Lower lobe of right lung (tissue), 2 donors: ENCODE measurements around the gene LRRK2. TPM values are rescaled to one million over a fixed set of nuclear protein-coding genes. Genes with fewer than 3 reads are reported as not detected.

ENCODE experiments used
- ATAC-seq, 2 donors: fragments of 200-7000 bp; cut with Tn5 transposase; one replicate each; pipeline ENCODE4 v1.9.1; 2020 to 2022; ENCODE audit warnings: mild to moderate bottlenecking in 2 of 2, moderate library complexity in 2 of 2
- DNase-seq: peaks from one replicate; pipeline ENCODE4 v3.0.0-alpha.2; 2020
- H3K27ac ChIP-seq: fragments of 200-600 bp; one replicate; pipeline ENCODE4 v1.8.0; 2022
- H3K27me3 ChIP-seq: fragments of 200-600 bp; one replicate; pipeline ENCODE4 v1.8.0; 2022; ENCODE audit warnings: low read depth
- H3K36me3 ChIP-seq: fragments of 200-600 bp; one replicate; pipeline ENCODE4 v1.8.0; 2022; ENCODE audit warnings: mild to moderate bottlenecking
- H3K4me1 ChIP-seq: fragments of 200-600 bp; one replicate; pipeline ENCODE4 v1.8.0; 2022
- H3K4me3 ChIP-seq: fragments of 200-600 bp; one replicate; pipeline ENCODE4 v1.8.0; 2022; ENCODE audit warnings: mild to moderate bottlenecking
- H3K9me3 ChIP-seq: fragments of 200-600 bp; one replicate; pipeline ENCODE4 v1.8.0; 2022
- intact Hi-C: fragments of 100-400 bp; cut with DNase I; formaldehyde crosslinking; loops from one replicate; pipeline ENCODE4 v1.11.0; 2022
- total RNA-seq: library from RNA; stranded (reverse); fragmentation: NEBNext Ultra II Directional; extraction: Animal tissue kit (Norgen Biotek cat#: 25700); gene quantifications from one replicate; pipeline ENCODE4 v1.2.1, GENCODE V29; 2021
- TF ChIP-seq, protein P1 (sequence below): fragments of 200-600 bp; IDR thresholded peaks from one replicate; pipeline ENCODE4 v1.8.0; 2022; ENCODE audit warnings: antibody characterized with exemption, mild to moderate bottlenecking
- donor health status: DM: no; HTN: yes; CAD: no; lungs with severe emphysema.

LRRK2 gene
- total RNA-seq, 1 donor from 2014 or later, result 426 TPM

DNA sequence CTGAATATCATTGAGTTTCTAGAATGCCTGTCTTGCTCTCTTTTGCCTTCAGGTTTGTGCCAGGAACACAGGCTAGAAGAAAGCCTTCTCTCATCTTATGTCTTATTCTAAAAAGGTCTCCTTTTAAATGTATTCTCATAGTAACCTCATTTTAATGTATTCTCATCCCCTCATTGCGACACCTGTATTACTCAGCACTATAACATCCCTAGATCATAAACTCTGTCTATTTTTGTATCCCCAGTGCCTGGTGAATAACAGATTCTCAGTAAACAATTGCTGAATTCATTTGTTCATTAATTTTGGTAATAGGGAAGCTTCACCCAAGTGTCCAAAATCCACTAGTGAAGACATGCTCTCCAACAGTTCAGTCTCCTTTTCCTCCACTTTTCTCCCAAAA is 8.8 kb upstream of the LRRK2 start:
- no peaks in the 10 kb centered on the region for H3K4me1 ChIP-seq
- DNase-seq (no peak), ATAC-seq (no peak)
- no peaks in the 10 kb centered on the region for H3K36me3 ChIP-seq
- H3K9me3 ChIP-seq, result no peaks in the 10 kb centered on the region
- H3K4me3 ChIP-seq, result no peak overlapping the region
- intact Hi-C loops, result no loop called here
- H3K27me3 ChIP-seq, result no peaks in the 10 kb centered on the region
- TF ChIP-seq, protein P1, sequence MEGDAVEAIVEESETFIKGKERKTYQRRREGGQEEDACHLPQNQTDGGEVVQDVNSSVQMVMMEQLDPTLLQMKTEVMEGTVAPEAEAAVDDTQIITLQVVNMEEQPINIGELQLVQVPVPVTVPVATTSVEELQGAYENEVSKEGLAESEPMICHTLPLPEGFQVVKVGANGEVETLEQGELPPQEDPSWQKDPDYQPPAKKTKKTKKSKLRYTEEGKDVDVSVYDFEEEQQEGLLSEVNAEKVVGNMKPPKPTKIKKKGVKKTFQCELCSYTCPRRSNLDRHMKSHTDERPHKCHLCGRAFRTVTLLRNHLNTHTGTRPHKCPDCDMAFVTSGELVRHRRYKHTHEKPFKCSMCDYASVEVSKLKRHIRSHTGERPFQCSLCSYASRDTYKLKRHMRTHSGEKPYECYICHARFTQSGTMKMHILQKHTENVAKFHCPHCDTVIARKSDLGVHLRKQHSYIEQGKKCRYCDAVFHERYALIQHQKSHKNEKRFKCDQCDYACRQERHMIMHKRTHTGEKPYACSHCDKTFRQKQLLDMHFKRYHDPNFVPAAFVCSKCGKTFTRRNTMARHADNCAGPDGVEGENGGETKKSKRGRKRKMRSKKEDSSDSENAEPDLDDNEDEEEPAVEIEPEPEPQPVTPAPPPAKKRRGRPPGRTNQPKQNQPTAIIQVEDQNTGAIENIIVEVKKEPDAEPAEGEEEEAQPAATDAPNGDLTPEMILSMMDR, result no peak
- H3K27ac ChIP-seq, result no peak overlapping the region

GRCh38 chr12:40216516-40217288 is 8.1 kb upstream of the LRRK2 start:
- intact Hi-C loops, result no loop called here
- DNase-seq, result no peak
- Histone ChIP-seq H3K4me3 (no peak overlapping the region), H3K4me1 (no peaks in the 10 kb centered on the region), H3K27ac (no peak overlapping the region), H3K27me3 (no peaks in the 10 kb centered on the region), H3K36me3 (no peaks in the 10 kb centered on the region), H3K9me3 (no peaks in the 10 kb centered on the region)
- TF ChIP-seq, protein P1, result no peak
- ATAC-seq, result peak; percentile 95 to 96

DNA sequence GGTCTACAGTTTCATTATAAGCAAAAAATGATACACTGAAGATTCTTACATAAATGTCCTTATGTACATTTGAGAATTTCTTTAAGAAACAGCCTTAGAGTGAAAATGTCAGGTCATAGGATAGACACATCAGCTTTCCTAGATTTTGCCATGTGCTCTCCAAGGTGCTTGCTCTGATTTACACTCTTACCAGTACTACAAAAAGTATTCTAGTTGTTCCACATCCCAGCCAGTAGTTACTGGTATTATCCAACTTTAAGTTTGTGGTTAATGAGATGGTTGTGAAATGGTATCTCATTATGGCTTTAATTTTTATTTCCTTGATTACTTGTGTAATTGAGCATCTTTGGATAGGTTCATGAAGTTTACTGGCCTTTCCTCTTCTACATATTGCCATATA is 5.0 kb upstream of the LRRK2 start:
- TF ChIP-seq, protein P1, result no peak
- no peaks in the 10 kb centered on the region for H3K9me3 ChIP-seq
- H3K4me3 ChIP-seq, result no peak overlapping the region
- H3K27ac ChIP-seq, result no peak overlapping the region
- DNase-seq (no peak), ATAC-seq (no peak)
- no peaks in the 10 kb centered on the region for H3K27me3 ChIP-seq
- intact Hi-C loops, result no loop called here
- no peaks in the 10 kb centered on the region for H3K36me3 ChIP-seq
- no peaks in the 10 kb centered on the region for H3K4me1 ChIP-seq

GRCh38 chr12:40222247-40222646 is 2.5 kb upstream of the LRRK2 start:
- peak overlapping the region; percentile 97 for H3K27ac ChIP-seq
- no peak for ATAC-seq
- H3K4me1 ChIP-seq, result peaks cover 8% of the 10 kb centered on the region
- peak overlapping the region; percentile 67 for H3K4me3 ChIP-seq
- TF ChIP-seq, protein P1, result no peak
- H3K36me3 ChIP-seq, result no peaks in the 10 kb centered on the region
- DNase-seq, result no peak
- intact Hi-C loops, result no loop called here
- no peaks in the 10 kb centered on the region for H3K27me3 ChIP-seq
- no peaks in the 10 kb centered on the region for H3K9me3 ChIP-seq

- H3K9me3 ChIP-seq, result no peaks in the 10 kb centered on the region
- TF ChIP-seq, protein P1, result no peak
- H3K36me3 ChIP-seq, result no peaks in the 10 kb centered on the region
- DNase-seq (no peak), ATAC-seq (no peak)
- peaks cover 8% of the 10 kb centered on the region for H3K4me1 ChIP-seq
- intact Hi-C loops, result no loop called here
- peak overlapping the region; percentile 97 for H3K27ac ChIP-seq
- peak overlapping the region; percentile 67 for H3K4me3 ChIP-seq
- no peaks in the 10 kb centered on the region for H3K27me3 ChIP-seq
Observed at GRCh38 chr12:40223646-40224045, 1.2 kb upstream of the LRRK2 start.
